Coronary artery (tissue), 2 donors: ENCODE results near the gene OR8B12.

Source experiments
- DNase-seq: peaks from one replicate; pipeline ENCODE4 v3.0.0-alpha.2; 2017; ENCODE audit warnings: low spot score
- H3K27ac ChIP-seq, 2 donors: fragments of 200-600 bp; sonication (generic); one replicate each; pipeline ENCODE4 v1.5.1; 2016 to 2019
- H3K4me3 ChIP-seq: fragments of 200-600 bp; sonication (generic); 2 replicates; pipeline ENCODE4 v1.5.1; 2016; ENCODE audit warnings: mild to moderate bottlenecking, moderate library complexity
- TF ChIP-seq, protein P1 (sequence below): fragments of 200-600 bp; sonication (generic); IDR thresholded peaks from one replicate; pipeline ENCODE4 v1.5.1; 2019; ENCODE audit warnings: antibody characterized with exemption

OR8B12 gene

DNA sequence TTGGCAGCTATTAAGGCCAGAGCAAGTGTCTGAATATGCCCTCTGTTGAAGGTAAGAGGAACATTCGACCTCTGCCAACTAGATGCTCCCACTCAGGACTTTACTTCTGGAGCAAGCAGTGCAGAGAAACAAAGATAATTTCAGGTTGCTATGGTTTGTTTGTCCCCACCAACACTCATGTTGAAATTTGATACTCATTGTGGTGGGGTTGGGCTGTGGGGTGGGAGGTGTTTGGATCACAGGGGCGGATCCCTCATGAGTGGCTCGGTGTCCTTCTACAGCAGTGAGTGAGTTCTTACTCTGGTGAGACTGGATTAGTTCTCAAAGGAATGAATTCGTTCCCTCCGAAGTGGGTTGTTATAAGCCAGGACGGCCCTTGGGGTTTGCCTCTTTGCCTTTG is 38.4 kb upstream of the OR8B12 start:
- Histone ChIP-seq H3K27ac (no peak overlapping the region), H3K4me3 (no peak overlapping the region)
- DNase-seq = no peak
- TF ChIP-seq, protein P1, sequence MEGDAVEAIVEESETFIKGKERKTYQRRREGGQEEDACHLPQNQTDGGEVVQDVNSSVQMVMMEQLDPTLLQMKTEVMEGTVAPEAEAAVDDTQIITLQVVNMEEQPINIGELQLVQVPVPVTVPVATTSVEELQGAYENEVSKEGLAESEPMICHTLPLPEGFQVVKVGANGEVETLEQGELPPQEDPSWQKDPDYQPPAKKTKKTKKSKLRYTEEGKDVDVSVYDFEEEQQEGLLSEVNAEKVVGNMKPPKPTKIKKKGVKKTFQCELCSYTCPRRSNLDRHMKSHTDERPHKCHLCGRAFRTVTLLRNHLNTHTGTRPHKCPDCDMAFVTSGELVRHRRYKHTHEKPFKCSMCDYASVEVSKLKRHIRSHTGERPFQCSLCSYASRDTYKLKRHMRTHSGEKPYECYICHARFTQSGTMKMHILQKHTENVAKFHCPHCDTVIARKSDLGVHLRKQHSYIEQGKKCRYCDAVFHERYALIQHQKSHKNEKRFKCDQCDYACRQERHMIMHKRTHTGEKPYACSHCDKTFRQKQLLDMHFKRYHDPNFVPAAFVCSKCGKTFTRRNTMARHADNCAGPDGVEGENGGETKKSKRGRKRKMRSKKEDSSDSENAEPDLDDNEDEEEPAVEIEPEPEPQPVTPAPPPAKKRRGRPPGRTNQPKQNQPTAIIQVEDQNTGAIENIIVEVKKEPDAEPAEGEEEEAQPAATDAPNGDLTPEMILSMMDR = no peak

GRCh38 chr11:124578761-124579160 is 35.3 kb upstream of the OR8B12 start:
- DNase-seq = no peak
- no peak overlapping the region for H3K4me3 ChIP-seq
- TF ChIP-seq, protein P1 = no peak
- no peak overlapping the region for H3K27ac ChIP-seq

DNA sequence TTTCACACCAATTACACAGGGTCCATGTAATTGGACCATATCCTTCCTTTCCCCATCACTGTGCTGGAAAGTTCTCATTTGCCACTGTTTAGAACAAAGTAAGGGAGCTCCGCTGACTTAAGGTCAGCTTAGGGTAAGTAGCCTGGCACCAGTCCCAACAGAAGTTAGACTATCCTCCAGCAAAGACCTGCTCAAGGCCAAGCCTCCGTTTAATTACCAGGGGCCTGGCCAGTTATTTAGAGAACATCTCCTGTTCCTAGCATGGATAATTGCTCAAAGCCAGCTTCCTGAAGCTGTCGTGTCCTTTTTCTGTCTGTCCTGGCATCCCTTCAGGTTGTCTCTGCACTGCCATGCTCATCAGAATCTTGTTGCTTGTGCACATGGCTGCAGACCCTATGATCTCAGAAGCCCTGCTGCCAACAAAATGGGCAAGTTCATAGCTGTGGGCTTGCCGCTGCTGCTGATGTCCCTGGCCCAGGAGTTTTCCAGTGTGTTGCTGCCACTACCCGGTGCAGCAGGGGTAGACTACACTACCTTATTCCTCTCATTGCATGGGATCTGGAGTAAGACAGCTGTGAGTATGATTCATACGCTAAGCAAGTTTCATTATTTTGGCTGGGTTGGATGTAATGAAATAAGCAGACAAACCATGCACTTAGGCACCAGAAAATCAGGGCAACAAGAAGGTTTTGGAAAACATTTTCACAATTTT is 34.4 kb upstream of the OR8B12 start:
- TF ChIP-seq, protein P1 = no peak
- no peak overlapping the region for H3K4me3 ChIP-seq
- no peak for DNase-seq
- no peak overlapping the region for H3K27ac ChIP-seq

DNA sequence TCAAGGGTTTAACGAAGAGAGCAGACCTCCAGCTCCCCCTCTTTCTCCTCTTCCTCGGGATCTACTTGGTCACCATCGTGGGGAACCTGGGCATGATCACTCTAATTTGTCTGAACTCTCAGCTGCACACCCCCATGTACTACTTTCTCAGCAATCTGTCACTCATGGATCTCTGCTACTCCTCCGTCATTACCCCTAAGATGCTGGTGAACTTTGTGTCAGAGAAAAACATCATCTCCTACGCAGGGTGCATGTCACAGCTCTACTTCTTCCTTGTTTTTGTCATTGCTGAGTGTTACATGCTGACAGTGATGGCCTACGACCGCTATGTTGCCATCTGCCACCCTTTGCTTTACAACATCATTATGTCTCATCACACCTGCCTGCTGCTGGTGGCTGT is 26.7 kb upstream of the OR8B12 start:
- Histone ChIP-seq H3K4me3 (no peak overlapping the region), H3K27ac (no peak overlapping the region)
- TF ChIP-seq, protein P1 = no peak
- no peak for DNase-seq

DNA sequence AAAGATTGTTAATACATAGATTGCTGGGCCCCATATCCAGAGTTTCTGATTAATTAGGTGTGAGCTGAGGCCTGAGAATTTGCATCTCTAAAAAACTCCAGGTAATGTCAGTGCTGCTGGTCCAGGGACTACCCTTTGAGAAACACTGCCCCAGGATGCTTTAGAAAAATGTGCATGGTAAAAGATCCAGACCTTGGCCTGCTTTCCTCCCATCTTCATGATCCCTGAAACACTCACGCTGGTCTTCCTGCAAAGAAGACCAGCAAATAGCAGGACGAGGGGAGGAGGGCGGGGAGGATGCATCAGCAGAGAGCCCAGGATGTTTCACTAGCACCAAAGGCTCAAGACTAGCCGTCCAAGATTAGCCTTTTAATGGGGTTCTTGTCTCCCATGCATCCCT is 26.2 kb upstream of the OR8B12 start, which contains the start of gene OR8A1:
Gene OR8A1 (plus strand): TSS at position 301 of the 400 bp plus-strand sequence. CDS start 123 bp downstream, outside the sequence.
- no peak for DNase-seq
- Histone ChIP-seq H3K4me3 (no peak within 1 kb of the TSS), H3K27ac (no peak within 1 kb of the TSS)
- TF ChIP-seq, protein P1 = no peak

GRCh38 chr11:124556828-124557227 is 13.4 kb upstream of the OR8B12 start:
- TF ChIP-seq, protein P1 = no peak
- no peak for DNase-seq
- no peak overlapping the region for H3K4me3 ChIP-seq
- no peak overlapping the region for H3K27ac ChIP-seq

DNA sequence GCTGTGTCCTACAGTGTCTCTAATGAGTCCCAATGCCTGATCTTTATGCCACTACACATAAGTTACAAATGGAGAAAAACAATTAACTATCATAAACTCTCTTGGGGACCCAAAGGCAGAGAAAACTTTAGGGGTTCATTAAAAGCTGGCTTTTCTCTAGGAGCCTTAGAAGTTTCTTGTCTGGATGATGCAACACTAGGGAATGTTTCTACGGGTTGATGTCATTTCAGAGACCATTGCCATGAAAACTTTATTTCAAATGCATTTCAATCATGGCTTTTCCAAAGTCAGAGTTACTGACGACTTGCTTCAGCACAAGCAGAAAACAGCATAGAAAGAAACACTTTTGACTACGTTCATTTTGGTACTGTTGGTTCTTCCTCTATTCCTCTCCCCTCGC is 8.5 kb upstream of the OR8B12 start:
- no peak for DNase-seq
- TF ChIP-seq, protein P1 = no peak
- no peak overlapping the region for H3K4me3 ChIP-seq
- no peak overlapping the region for H3K27ac ChIP-seq
